ENCODE measurements around the gene TCAP. TPM values are rescaled to one million over a fixed set of nuclear protein-coding genes. Genes with fewer than 3 reads are reported as not detected.

TCAP gene
- total RNA-seq, 2 donors from 2014 or later = 1.5 to 1.9 TPM

DNA sequence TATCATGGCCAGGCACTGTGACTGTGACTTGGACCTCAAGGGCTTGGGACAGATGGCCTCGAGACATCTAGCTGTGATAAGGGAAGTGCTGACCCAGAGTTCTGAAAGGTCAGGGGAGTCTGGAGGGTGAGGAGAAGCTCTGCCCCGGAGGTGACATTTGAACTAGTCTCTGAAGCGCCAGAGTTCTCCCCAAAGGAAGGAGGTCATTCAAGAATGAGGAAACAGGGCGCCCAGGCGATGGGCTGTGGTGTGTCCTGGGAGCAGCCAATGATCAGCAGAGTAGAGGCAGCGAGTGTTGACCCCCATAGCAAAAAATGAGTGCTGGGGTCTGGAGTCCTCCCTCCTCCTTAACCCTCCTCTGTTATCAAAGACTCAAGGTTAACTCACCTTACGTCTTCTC is 23.3 kb upstream of the TCAP start:
- no peak overlapping the region for H3K4me3 Mint-ChIP-seq
- WGBS, 2 experiments (ENCODE audit: insufficient coverage in 1 of 2, insufficient read length in 1 of 2) = 90 to 92% methylated on average over 6 to 7 of the region's 7 CpGs
- peaks cover 27% of the 10 kb centered on the region for H3K4me1 Mint-ChIP-seq
- Histone ChIP-seq H3K27ac (ENCODE audit: low read depth, low read length) (no peak overlapping the region), H3K9ac (ENCODE audit: extremely low read depth, low read length, poor library complexity, severe bottlenecking) (no peak overlapping the region), H3K36me3 (ENCODE audit: control insufficient read depth, insufficient read depth, low read length) (no peaks in the 10 kb centered on the region), H3K4me3 (ENCODE audit: low read length) (no peak overlapping the region), H3K27me3 (ENCODE audit: control insufficient read depth, insufficient read depth, low read length, poor library complexity, severe bottlenecking) (no peaks in the 10 kb centered on the region), H3K4me1 (ENCODE audit: control insufficient read depth, insufficient read depth, low read length) (peaks cover 6% of the 10 kb centered on the region), H3K9me3 (ENCODE audit: control insufficient read depth, low read length) (no peaks in the 10 kb centered on the region)
- H3K36me3 Mint-ChIP-seq (ENCODE audit: low read depth) = peaks cover 2% of the 10 kb centered on the region
- H3K9me3 Mint-ChIP-seq = no peaks in the 10 kb centered on the region
- no peak for DNase-seq
- no peaks in the 10 kb centered on the region for H3K27me3 Mint-ChIP-seq (ENCODE audit: insufficient read depth)
- TF ChIP-seq, protein P1, sequence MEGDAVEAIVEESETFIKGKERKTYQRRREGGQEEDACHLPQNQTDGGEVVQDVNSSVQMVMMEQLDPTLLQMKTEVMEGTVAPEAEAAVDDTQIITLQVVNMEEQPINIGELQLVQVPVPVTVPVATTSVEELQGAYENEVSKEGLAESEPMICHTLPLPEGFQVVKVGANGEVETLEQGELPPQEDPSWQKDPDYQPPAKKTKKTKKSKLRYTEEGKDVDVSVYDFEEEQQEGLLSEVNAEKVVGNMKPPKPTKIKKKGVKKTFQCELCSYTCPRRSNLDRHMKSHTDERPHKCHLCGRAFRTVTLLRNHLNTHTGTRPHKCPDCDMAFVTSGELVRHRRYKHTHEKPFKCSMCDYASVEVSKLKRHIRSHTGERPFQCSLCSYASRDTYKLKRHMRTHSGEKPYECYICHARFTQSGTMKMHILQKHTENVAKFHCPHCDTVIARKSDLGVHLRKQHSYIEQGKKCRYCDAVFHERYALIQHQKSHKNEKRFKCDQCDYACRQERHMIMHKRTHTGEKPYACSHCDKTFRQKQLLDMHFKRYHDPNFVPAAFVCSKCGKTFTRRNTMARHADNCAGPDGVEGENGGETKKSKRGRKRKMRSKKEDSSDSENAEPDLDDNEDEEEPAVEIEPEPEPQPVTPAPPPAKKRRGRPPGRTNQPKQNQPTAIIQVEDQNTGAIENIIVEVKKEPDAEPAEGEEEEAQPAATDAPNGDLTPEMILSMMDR (conservative IDR thresholded peaks at IDR 0.05) = no peak
- H3K27ac Mint-ChIP-seq = no peak overlapping the region

- no peaks in the 10 kb centered on the region for H3K27me3 Mint-ChIP-seq (ENCODE audit: insufficient read depth)
- H3K4me1 ChIP-seq (ENCODE audit: control insufficient read depth, insufficient read depth, low read length) = peaks cover 6% of the 10 kb centered on the region
- no peak overlapping the region for H3K27ac Mint-ChIP-seq
- no peak for DNase-seq
- H3K27me3 ChIP-seq (ENCODE audit: control insufficient read depth, insufficient read depth, low read length, poor library complexity, severe bottlenecking) = no peaks in the 10 kb centered on the region
- no peaks in the 10 kb centered on the region for H3K9me3 ChIP-seq (ENCODE audit: control insufficient read depth, low read length)
- no peaks in the 10 kb centered on the region for H3K36me3 ChIP-seq (ENCODE audit: control insufficient read depth, insufficient read depth, low read length)
- H3K4me1 Mint-ChIP-seq = peaks cover 27% of the 10 kb centered on the region
- H3K36me3 Mint-ChIP-seq (ENCODE audit: low read depth) = peaks cover 2% of the 10 kb centered on the region
- TF ChIP-seq, protein P1 (conservative IDR thresholded peaks at IDR 0.05) = no peak
- H3K9me3 Mint-ChIP-seq = no peaks in the 10 kb centered on the region
- 92 to 100% methylated on average over 6 to 9 of the region's 9 CpGs for WGBS, 2 experiments (ENCODE audit: insufficient coverage in 1 of 2, insufficient read length in 1 of 2)
- no peak overlapping the region for H3K27ac ChIP-seq (ENCODE audit: low read depth, low read length)
- H3K4me3 ChIP-seq (ENCODE audit: low read length) = no peak overlapping the region
- H3K4me3 Mint-ChIP-seq = no peak overlapping the region
- no peak overlapping the region for H3K9ac ChIP-seq (ENCODE audit: extremely low read depth, low read length, poor library complexity, severe bottlenecking)
These were observed 22.7 kb upstream of the TCAP start for GRCh38 chr17:39642291-39643074.

GRCh38 chr17:39643271-39643670 is 21.9 kb upstream of the TCAP start:
- no peak overlapping the region for H3K4me3 Mint-ChIP-seq
- no peaks in the 10 kb centered on the region for H3K36me3 ChIP-seq (ENCODE audit: control insufficient read depth, insufficient read depth, low read length)
- no peaks in the 10 kb centered on the region for H3K9me3 ChIP-seq (ENCODE audit: control insufficient read depth, low read length)
- H3K9me3 Mint-ChIP-seq = no peaks in the 10 kb centered on the region
- no peak overlapping the region for H3K9ac ChIP-seq (ENCODE audit: extremely low read depth, low read length, poor library complexity, severe bottlenecking)
- no peak for DNase-seq
- peaks cover 2% of the 10 kb centered on the region for H3K36me3 Mint-ChIP-seq (ENCODE audit: low read depth)
- no peak overlapping the region for H3K27ac Mint-ChIP-seq
- no peak overlapping the region for H3K27ac ChIP-seq (ENCODE audit: low read depth, low read length)
- peaks cover 20% of the 10 kb centered on the region for H3K4me1 Mint-ChIP-seq
- 93 to 98% methylated on average over 3 to 4 of the region's 4 CpGs for WGBS, 2 experiments (ENCODE audit: insufficient coverage in 1 of 2, insufficient read length in 1 of 2)
- peaks cover 6% of the 10 kb centered on the region for H3K4me1 ChIP-seq (ENCODE audit: control insufficient read depth, insufficient read depth, low read length)
- H3K27me3 ChIP-seq (ENCODE audit: control insufficient read depth, insufficient read depth, low read length, poor library complexity, severe bottlenecking) = no peaks in the 10 kb centered on the region
- H3K4me3 ChIP-seq (ENCODE audit: low read length) = no peak overlapping the region
- no peaks in the 10 kb centered on the region for H3K27me3 Mint-ChIP-seq (ENCODE audit: insufficient read depth)
- TF ChIP-seq, protein P1 (conservative IDR thresholded peaks at IDR 0.05) = no peak

All from endodermal cell (in vitro differentiated cells).